Posterior cingulate gyrus (tissue), 11 donors: ENCODE results near the gene PDPR.
"Not testable (repeated sequence)": the region's sequence is repeated elsewhere in the genome, so short reads cannot be mapped to it uniquely, and the experiment has no call there.

Source experiments
- DNase-seq, 10 donors: peaks; one replicate each; pipeline versions ENCODE4 v3.0.0 to v3.0.0-alpha.2; 2020 to 2021; ENCODE audit warnings: mixed read lengths in 3 of 10
- intact Hi-C: fragments of 100-400 bp; cut with DNase I; formaldehyde crosslinking; loops from one replicate; pipeline ENCODE4 v1.15.1; 2023

Gene PDPR

DNA sequence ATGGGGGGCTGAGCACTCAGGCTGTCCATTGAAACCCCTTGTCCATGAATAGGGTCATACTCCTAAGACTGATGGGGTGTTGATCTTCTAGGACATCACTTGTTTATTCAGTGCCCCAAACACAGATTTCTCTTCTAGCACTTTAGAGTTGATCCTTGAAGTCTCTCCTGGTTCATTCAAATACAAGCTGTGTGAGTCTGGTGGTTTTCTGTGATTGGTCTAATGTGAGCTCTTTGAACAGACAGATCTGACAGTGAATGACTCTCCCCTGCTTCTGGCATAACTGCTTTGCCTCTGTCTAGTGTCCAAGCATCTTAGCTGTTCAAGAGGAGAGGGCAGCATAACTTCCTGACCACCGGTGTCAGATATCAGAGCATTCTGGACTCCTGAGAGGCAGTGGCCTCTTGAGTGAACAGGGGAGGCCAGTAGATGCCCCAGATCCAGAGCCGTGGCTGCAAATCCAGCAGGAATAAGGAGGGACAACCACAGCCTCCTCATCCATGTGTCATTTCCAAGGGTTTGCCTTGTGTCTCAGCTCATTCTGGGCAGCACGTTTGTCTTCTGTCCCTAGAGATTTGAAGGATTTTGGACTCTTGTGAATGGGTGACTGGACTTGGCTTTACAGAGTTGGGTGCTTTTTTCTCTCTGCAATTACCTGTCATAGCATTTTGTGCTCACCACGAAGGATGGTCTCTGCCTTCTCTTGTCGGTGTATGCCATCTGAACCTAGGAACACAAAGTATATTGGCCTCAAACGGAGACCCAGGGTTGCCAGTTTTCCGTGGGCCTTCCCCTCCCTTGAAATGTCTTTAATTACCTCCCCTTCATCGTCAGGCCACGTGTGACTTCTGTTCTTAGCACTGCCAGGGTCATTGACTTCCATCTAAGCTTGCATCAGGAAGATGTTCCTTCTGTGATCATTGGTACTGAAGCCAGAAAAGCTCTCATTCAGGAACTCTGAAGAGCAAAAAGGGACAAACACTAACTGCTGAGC lies 45.5 kb downstream of the PDPR start:
- intact Hi-C loops: no loop called here
- peak in 1 of 10 donors; percentile 59 for DNase-seq

- DNase-seq: peak in 1 of 10 donors; percentile 76
- intact Hi-C loops: no loop called here
Measured at GRCh38 chr16:70160388-70160787, 46.3 kb downstream of the PDPR start.

DNA sequence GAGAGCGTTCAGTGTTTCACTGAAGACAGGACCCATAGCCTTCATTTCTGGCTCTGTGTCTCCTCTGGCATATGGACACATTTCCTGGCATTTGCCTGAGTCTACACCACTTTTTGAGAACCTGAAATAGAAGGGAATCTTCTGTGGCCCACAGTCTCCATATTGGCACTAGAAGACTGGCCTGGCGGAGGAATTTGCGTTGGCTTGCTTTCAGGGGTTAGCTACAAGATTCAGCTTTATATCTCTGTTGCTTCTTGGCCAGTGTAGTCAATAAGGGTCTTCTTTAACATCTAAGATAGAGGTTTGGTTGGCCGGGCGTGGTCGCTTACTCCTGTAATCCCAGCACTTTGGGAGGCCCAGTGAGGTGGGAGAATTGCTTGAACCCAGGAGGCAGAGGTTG lies 46.7 kb downstream of the PDPR start:
- peak in 1 of 10 donors; percentile 49 for DNase-seq
- intact Hi-C loops: no loop called here

DNA sequence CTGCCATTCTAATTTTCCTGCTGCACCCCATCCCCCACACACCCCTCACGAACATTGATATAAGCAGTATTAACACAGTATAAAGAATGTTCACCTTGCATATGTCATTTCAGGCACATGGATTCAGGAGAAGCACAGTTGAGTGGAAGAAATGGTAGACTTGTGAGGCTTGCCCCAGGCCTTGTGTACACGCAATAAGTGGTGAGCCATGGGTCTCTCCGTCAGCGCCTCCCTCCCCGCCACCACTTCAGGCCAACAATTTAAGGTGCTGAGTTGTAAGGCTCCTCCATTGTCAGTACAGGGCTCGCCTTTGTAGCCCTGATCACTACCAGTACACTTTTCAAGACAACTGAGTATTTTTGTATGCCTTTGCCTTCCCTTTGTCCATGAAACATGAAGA lies 47.2 kb downstream of the PDPR start:
- DNase-seq: peak in 1 of 10 donors; percentile 34
- intact Hi-C loops: no loop called here

DNA sequence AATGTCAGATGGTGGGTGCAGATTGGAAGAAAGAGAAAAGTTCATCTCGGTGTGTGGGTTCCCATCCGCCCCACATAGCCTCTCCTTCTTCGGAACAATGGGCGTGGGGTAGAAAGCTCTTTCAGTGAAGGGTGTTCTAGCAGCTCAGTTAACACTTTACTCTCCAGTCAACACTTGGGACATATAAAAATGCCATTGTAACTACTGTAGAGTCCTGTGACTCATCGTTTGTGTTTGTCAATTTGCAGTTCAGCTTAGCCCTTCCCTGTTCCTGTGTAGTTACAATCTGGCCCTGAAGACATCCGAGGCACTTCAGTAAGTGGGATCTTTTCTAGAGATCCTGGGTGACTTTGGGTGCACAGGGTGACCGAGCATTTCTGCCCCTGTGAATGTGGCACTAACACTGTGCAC lies 47.9 kb downstream of the PDPR start:
- DNase-seq: peak in 1 of 10 donors; percentile 45
- intact Hi-C loops: no loop called here

DNA sequence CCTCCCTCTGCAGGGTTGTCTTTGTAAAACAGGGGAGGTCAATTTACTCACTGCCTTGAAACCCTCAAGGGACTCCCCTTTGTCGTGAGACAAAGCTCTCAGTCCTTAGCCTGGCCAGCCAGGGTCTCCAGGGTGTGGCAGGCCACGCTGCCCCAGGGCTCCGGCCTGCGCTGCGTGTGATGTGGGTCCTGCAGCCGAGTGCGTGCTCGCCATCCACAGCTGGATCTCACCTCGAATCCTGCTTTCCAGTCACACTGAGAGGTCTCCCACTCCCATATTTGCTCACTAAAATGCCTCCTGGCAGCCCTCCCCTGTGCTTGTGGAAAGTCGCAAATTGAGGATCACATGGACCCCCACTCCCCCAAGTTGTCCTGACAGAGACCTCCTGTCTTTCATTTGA lies 49.5 kb downstream of the PDPR start:
- peak in 2 of 10 donors; percentile 1 to 88 for DNase-seq
- intact Hi-C loops: no loop called here

DNA sequence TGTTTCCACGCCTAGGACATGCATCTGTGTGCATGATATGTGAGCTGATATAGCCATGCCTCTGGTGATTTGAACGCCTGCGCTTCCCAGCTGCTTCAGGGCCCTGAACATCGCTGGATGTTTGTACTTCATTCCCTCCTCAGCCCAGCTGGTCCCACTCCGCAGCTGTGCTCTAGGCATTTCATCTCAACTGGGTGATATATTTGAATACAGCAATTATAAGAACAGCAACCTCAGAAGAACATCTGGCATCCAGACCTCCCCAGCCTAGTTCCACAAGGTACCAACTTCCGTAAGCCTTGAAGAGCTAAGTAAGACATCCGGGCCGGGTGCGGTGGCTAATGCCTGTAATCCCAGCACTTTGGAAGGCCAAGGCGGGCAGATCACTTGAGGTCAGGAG lies 52.6 kb downstream of the PDPR start:
- peak in 2 of 10 donors; percentile 30 to 75 for DNase-seq
- intact Hi-C loops: not testable (repeated sequence)

DNA sequence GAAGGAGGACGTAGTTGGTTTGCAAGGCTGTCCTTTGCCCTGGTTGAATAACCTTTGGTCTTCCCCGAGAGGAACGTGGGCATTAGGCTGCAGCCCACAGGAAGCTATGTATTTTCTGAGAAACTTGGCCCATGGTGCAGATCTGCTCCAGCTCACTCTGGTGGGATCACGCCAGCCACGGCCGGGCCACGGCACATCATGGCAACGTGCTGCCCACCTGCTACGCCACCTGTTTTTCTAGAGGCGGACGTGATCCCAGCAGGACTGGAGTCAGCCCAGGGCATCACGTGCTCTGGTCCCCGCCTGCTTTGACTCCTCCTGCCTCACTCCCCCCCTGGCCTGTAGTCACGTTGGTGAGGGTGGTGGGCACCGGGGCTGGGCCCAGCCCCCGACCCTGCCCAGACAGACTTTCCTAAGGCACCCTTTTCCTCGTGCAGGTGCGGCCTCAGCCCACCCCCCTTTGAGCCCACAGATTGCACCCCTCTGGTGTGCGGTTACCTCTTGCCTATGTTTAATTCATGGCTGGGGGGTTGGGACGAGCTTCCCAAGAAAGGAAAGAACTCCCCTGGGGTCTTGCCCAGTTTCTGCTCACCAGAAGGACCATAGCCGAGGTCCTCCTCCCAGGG lies 59.2 kb downstream of the PDPR start, which contains the start of gene CLEC18C:
Gene CLEC18C, plus strand, starts transcription at position 576 of the 626 bp plus-strand sequence. CDS start 492 bp downstream, outside the sequence.
- DNase-seq: peak in 2 of 10 donors; percentile 16 to 22
- intact Hi-C loops: not testable (repeated sequence)

GRCh38 chr16:70173916-70174315 lies 59.8 kb downstream of the PDPR start:
- peak in 2 of 10 donors; percentile 21 to 33 for DNase-seq
- intact Hi-C loops: not testable (repeated sequence)

- DNase-seq, intact Hi-C loops: not testable (repeated sequence)
Measured at GRCh38 chr16:70174387-70174932, 60.3 kb downstream of the PDPR start.

- DNase-seq: peak in 1 of 10 donors; percentile 52
- intact Hi-C loops: not testable (repeated sequence)
Measured at GRCh38 chr16:70187858-70188607, 73.9 kb downstream of the PDPR start.

GRCh38 chr16:70188608-70188915 lies 74.4 kb downstream of the PDPR start:
- intact Hi-C loops, DNase-seq: not testable (repeated sequence)

DNA sequence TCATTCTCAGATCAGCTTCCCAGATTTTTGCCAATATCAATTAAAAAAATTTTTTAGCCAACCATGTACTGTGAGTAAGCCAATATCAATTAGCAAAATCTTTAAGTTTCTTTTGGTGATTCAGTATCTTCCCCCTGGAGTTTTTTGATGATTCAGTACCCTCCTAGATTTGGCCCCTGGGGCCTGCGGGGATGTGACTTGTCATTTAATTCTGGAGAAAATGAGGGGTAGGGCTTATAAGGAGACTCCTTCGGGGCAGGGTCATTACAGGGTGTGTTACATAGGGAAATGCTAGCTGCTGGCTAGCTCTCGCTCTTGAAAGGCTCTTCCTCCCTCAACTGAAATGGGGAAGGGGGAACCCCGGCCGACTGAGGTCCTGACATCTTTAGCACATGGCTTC lies 76.4 kb downstream of the PDPR start:
- intact Hi-C loops, DNase-seq: not testable (repeated sequence)

DNA sequence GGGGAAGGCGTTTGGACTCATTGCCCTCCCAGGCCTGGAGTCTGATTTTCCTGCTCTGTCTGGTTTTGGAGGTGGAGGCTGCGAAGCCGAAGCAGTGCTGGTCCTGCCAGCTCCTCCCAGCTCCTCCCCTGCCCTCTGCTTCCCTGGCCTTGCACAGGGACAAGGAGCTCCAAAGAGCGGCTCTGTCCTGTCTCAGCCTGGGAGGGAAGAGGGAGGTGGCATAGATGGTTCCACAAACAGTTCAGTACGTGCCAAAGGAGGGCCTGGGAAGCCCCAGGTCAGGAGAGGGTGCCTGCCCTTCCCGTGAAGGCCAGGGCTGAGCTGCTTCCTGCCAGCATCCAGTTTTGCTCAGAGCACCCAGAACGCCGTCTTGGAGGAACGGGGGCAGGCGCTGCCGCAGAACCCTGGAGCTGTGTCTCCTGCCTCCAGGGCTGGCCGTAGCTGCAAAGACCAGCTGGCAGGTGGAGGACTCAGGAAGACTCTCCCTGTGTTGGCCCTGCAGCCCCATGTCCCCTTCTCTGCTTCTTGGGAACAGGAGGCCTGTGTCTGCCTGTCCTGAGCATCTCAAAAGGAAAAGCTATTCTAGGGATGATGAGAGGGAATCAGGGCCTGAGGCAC lies 82.7 kb downstream of the PDPR start:
- intact Hi-C loops: not testable (repeated sequence)
- DNase-seq: peak in 1 of 10 donors; percentile 57

GRCh38 chr16:70197611-70198010 lies 83.5 kb downstream of the PDPR start:
- DNase-seq, intact Hi-C loops: not testable (repeated sequence)

- DNase-seq, intact Hi-C loops: not testable (repeated sequence)
Measured at GRCh38 chr16:70198230-70198629, 84.1 kb downstream of the PDPR start.

- DNase-seq, intact Hi-C loops: not testable (repeated sequence)
Measured at GRCh38 chr16:70198666-70199065, 84.5 kb downstream of the PDPR start.

DNA sequence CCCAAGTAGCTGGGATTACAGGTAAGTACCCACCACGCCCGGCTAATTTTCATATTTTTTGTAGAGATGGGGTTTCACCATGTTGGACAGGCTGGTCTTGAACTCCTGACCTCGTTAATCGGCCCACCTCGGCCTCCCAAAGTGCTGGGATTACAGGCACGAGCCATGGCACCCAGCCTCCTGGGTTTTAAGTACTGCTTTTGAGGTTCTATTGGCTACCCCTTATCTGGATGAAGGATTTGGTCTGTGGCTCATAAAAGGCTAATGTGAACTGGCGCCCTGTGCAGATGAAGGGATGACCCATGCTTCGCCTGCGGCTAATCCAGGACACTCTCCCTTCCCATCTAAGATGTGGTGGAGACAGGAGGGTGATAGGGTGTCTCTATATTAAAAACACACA lies 85.0 kb downstream of the PDPR start:
- DNase-seq: peak in 1 of 10 donors; percentile 67
- intact Hi-C loops: not testable (repeated sequence)

DNA sequence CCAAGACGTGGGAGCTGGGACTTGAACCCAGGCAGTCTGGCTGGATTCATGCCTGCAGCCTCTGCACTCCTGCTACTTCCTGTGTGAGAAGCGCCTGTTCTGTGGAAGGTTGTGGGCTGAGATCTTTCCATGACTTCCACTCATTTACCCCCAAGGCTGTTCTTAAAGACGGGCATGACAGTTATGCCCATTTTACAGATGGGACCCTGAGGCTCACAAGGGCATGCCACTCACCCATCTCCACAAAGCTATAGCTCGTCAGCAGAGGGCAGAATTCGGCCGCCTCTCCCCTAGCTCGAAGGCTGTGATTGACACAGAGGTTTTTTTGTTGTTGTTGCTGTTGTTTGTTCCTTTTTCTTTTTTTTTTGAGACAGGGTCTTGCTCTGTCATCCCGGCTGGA lies 85.9 kb downstream of the PDPR start:
- DNase-seq, intact Hi-C loops: not testable (repeated sequence)

DNA sequence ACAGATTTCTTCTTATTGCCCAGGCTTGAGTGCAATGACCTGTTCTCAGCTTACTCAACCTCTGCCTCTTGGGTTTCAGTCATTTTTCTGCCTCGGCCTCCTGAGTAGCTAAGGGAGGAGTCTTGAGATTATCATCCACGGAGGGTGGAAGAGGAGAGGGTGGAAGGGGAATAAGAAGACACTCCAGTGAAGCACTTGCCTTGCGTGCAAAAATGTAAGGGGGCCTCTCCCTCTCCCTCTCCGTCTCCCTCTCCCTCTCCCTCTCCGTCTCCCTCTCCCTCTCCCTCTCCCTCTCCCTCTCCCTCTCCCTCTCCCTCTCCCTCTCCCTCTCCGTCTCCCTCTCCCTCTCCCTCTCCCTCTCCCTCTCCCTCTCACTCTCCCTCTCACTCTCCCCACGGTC lies 89.4 kb downstream of the PDPR start:
- DNase-seq, intact Hi-C loops: not testable (repeated sequence)
